GM21723 (cell line): Measurements from ENCODE around the gene CWC27.

ENCODE experiments used
- ATAC-seq: cut with Tn5 transposase; IDR thresholded peaks from one replicate; pipeline ENCODE4 v1.9.1; 2021; ENCODE audit warnings: mild to moderate bottlenecking, moderate library complexity; ENCODE audit not compliant: unreplicated experiment

CWC27 gene

GRCh38 chr5:64971513-64971912 is 202.8 kb downstream of the CWC27 start:
- no peak for ATAC-seq

DNA sequence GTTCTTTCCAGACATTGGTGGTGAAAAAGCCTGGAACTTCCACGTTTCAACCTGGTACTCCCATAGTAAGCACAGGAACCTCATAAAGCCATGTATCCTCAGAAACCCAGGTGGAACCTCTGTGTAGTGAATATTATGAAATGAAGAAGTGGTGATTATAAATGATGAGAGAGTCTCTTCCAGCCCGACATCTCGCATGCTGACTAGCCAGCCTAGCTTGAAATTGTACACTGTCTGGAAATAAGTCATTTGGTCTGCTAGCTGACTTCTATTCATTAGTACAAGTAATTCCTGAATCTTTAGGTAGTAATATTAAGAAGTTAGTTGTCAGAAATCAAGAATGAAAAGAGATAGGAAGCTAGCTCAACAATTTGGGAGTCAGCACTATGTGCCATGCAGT is 203.3 kb downstream of the CWC27 start:
- ATAC-seq: no peak

GRCh38 chr5:64972591-64972990 is 203.9 kb downstream of the CWC27 start:
- no peak for ATAC-seq

DNA sequence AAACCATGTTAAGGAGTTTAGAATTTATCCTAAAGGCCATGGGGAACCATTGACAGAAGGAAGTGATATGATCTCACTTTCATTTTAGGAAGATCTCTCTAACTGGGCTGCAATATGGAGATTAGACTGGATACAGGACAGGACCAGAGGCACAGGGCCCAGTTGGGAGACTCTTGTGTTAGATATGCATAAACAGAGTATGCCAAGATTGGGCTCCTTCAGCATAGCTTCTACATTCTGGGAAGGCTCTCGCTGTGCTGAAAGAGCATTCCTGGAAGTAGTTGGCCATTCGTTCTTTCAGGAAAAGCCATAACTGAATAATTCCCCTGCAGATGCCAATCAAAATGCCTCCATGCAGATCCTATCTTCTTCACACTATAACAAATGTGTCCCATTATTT is 204.5 kb downstream of the CWC27 start:
- no peak for ATAC-seq

DNA sequence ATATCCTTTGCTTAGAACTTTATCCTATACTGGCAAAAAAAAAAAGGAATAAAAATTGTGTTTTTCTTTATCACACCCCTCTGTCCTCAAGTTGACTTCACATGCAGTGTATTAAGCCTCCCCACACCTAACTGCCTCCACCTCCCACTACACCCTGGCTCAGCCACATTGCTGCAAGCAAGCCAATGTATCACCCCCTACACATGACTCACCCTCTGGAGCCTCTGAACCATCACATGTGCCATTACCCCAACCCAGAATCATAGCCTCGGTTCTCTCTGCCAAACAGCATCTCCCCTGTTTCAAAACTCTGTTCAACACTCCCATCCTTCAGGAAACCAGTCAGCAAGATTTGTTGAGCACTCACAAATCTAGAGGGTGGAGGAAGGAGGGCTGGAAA is 209.0 kb downstream of the CWC27 start:
- no peak for ATAC-seq

DNA sequence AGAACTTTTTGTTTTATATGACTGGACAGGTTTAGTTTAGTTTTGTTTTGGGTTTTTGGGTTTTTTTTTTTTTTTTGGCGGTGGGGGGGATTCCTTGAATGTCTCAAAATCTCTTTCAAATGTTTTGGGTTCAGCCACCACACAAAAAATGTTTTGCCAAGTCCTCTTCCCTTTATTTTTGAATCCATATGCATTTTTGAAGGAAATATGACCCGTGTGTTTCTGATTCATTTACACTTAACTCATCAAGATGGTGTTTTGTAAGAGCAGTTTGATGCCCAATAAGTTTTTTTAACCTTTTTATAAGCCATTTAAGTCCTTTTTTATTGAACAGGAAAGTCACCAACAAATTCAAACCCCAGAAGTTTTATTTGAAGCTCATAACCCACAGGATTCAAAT is 209.8 kb downstream of the CWC27 start:
- no peak for ATAC-seq

DNA sequence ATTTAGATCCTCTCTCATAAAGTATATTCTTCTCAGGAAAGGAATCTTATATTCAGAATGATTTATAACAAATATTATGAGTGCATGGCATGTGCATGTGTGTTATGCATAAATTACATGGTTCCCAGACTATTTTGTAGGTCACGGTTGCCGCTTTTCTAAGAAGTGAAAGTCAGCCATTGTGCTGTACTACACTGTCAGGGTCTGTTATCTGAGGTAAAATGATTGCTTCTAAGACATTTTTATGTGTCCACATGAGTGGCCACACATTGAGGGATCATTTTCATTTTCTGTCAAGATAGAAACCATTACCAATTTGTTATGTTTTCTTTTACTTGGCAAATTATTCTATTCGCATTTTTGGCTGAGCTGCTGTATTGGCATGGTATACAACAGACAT is 210.8 kb downstream of the CWC27 start:
- ATAC-seq: no peak

- ATAC-seq: no peak
These were observed 211.4 kb downstream of the CWC27 start for GRCh38 chr5:64980176-64980575.

GRCh38 chr5:64987768-64988167 is 219.0 kb downstream of the CWC27 start:
- ATAC-seq: no peak

DNA sequence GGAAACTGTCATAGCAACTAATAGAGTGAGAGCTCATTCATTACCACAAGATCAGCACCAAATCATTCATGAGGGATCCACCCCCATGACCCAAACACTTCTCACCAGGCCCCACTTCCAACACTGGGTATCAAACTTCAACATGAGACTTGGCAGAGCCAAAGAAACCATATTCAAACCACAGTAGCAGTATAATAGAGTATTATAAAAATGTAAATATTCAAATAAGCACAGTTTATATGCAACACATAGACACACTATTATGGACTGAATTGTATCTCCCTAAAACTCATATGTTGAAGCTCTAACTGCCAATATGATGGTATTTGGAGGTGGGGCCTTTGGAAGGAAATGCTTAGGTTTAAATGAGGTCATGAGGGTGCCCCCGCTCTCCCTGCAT is 240.5 kb downstream of the CWC27 start:
- ATAC-seq: no peak

GRCh38 chr5:65010841-65011240 is 242.1 kb downstream of the CWC27 start:
- ATAC-seq: no peak

GRCh38 chr5:65012301-65012892 is 243.7 kb downstream of the CWC27 start:
- ATAC-seq: no peak

DNA sequence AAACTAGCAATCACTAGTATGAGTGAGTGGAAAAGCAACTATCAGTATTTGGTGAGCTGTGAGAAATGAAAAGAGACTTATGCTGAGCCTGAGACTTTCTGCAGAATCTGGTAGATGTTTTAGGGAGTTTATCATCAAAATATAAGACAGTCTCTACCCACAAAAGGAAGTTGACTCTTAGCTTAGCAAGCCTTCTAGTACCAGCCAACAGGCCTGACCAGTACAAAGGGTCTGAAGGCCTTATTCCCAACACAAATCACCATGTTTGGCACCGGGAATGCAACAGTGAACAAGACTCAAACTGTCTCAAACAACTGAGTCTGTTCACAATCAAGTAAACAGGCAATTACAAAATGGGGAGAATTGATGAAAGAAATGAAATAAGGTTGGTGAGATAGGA is 244.4 kb downstream of the CWC27 start:
- ATAC-seq: no peak

DNA sequence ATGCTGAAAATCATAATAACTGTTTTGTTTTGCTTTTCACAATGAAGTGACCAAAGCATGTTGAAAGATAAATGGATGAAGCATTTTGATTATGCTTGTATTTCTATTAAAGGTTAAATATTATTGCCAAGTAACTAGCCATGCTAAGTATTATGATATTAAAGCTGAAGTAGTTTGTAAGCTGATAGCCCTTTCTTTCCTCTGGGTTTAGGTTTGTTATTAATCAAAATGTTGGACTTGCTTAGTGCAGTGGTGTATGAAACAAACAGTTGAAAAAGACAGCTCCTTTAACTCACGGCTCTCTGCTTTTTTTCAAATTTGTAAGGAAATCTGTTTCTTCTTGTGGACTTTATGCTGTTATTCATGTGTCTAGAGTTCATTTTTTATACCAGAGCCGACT is 246.0 kb downstream of the CWC27 start:
- no peak for ATAC-seq

GRCh38 chr5:65015767-65016166 is 247.0 kb downstream of the CWC27 start:
- ATAC-seq: no peak

- no peak for ATAC-seq
These were observed 248.9 kb downstream of the CWC27 start for GRCh38 chr5:65017636-65018035.

GRCh38 chr5:65018763-65019162 is 250.0 kb downstream of the CWC27 start:
- ATAC-seq: no peak

GRCh38 chr5:65020492-65020891 is 251.8 kb downstream of the CWC27 start:
- ATAC-seq: no peak

GRCh38 chr5:65021527-65022226 is 252.9 kb downstream of the CWC27 start:
- ATAC-seq: peak; percentile 51

DNA sequence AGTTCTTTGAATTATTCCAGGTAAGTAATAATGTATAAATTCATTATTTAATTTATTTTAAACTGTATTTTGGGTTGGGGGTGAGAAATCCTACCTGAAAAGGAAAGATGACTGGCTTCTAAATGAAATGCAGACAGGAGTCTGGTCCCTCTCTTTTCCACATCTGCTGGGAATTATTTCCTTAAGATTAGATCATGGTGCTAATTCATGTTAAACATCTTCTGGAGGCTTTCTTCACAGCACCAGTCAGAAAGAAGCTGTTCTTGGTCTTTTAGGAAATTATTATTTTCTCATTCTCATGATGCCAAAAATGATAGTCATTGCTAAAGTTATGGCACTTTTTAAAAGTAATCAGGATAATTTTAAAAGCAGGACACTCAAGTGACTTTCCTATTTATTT is 254.2 kb downstream of the CWC27 start:
- no peak for ATAC-seq

- ATAC-seq: no peak
These were observed 256.0 kb downstream of the CWC27 start for GRCh38 chr5:65024681-65025080.

GRCh38 chr5:65026816-65027548 is 258.3 kb downstream of the CWC27 start:
- peak; percentile 68 for ATAC-seq
